Brain microvascular endothelial cell (primary cell): Measurements from ENCODE around the gene FSTL4.

Experiments
- DNase-seq: peaks from one replicate; pipeline ENCODE4 v3.0.0-alpha.2; 2020
- H3K27ac ChIP-seq: fragments of 250-450 bp; sonication (Bioruptor Pico); 2 replicates; pipeline ENCODE4 v1.5.1; 2020; ENCODE audit warnings: mild to moderate bottlenecking, moderate library complexity
- H3K27me3 ChIP-seq: fragments of 250-450 bp; sonication (Bioruptor Pico); replicated peaks from 2 replicates; pipeline ENCODE4 v1.5.1; 2020; ENCODE audit warnings: mild to moderate bottlenecking
- H3K36me3 ChIP-seq: fragments of 250-450 bp; sonication (Bioruptor Pico); replicated peaks from 2 replicates; pipeline ENCODE4 v1.5.1; 2020; ENCODE audit warnings: mild to moderate bottlenecking
- H3K4me3 ChIP-seq: 2 replicates; pipeline ENCODE4 v1.5.1; 2011; ENCODE audit warnings: low read depth, mild to moderate bottlenecking, control low read depth, low read length, moderate library complexity
- in situ Hi-C: cut with HindIII; loops from 2 replicates; pipeline ENCODE4 v1.10.0; 2017; ENCODE audit warnings: low sequenced_read_pairs, low pct_ligation_motif_present
- TF ChIP-seq, protein P1 (sequence below): IDR thresholded peaks from 2 replicates; pipeline ENCODE4 v1.5.1; 2011; ENCODE audit warnings: low read depth, mild to moderate bottlenecking, moderate library complexity, low read length, control low read depth, inconsistent platforms; ENCODE audit errors: missing control alignments

Gene FSTL4

DNA sequence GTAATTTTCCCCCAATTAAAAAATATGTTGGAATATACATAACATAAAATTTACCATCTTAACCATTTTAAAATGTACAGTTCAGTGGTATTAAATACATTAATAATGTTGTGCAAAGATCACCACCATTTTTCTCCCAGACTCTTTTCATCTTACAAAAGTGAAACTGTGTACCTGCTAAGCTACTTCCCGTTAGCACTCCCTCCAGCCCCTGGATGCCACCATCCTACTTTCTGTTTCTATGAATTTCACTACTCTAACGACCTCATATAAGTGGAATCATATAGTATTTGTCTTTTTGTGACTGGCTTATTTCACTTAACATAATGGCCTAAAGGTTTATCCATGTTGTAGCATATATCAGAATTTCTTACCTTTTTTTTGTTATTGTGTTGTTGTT, 447.6 kb downstream of the FSTL4 start:
- in situ Hi-C loops = no loop called here
- Histone ChIP-seq H3K27me3 (no peaks in the 10 kb centered on the region), H3K27ac (no peak overlapping the region), H3K4me3 (no peak overlapping the region), H3K36me3 (no peaks in the 10 kb centered on the region)
- TF ChIP-seq, protein P1, sequence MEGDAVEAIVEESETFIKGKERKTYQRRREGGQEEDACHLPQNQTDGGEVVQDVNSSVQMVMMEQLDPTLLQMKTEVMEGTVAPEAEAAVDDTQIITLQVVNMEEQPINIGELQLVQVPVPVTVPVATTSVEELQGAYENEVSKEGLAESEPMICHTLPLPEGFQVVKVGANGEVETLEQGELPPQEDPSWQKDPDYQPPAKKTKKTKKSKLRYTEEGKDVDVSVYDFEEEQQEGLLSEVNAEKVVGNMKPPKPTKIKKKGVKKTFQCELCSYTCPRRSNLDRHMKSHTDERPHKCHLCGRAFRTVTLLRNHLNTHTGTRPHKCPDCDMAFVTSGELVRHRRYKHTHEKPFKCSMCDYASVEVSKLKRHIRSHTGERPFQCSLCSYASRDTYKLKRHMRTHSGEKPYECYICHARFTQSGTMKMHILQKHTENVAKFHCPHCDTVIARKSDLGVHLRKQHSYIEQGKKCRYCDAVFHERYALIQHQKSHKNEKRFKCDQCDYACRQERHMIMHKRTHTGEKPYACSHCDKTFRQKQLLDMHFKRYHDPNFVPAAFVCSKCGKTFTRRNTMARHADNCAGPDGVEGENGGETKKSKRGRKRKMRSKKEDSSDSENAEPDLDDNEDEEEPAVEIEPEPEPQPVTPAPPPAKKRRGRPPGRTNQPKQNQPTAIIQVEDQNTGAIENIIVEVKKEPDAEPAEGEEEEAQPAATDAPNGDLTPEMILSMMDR = no peak
- no peak for DNase-seq

DNA sequence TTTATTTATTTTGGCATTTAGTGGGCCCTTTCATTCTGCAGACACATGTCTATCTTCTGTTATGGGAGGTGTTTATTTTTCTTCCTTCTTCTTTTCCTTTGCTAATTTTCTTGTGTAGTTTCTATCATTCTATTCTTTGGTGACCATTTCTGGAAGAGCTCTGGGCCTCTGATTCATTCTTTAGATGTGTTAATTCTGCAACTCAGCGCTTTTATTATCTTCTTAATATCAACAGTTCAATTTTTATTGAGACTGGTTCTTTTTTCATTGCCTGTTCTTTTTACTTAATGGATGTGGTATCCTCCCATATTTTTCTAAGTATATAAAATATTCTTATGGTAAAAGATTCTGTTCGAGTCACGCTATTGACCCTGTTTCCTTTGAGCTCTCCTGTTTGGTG, 448.5 kb downstream of the FSTL4 start:
- Histone ChIP-seq H3K27me3 (no peaks in the 10 kb centered on the region), H3K36me3 (no peaks in the 10 kb centered on the region), H3K27ac (no peak overlapping the region), H3K4me3 (no peak overlapping the region)
- TF ChIP-seq, protein P1 = no peak
- no peak for DNase-seq
- in situ Hi-C loops = no loop called here

DNA sequence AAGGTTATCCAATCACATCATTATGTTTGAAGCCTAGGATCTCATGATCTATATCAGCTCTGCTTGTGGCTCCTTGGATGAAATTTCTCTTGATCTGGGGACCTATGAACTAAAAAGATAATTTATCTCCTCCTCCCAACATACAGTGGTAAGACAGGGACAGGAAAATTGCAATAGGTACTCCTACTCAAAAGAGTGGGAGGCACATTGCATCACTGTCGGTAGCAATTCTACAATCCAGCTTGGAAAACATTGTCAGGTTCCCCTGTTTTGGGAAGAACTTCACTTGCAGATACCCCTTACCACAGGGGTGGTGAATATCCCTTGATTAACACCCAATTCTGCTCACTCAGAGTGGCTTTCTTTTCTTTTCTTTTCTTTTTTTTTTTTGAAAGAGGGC, 452.8 kb downstream of the FSTL4 start:
- H3K4me3 ChIP-seq = no peak overlapping the region
- no peak for DNase-seq
- no peaks in the 10 kb centered on the region for H3K36me3 ChIP-seq
- in situ Hi-C loops = no loop called here
- H3K27me3 ChIP-seq = no peaks in the 10 kb centered on the region
- H3K27ac ChIP-seq = no peak overlapping the region
- TF ChIP-seq, protein P1 = no peak

DNA sequence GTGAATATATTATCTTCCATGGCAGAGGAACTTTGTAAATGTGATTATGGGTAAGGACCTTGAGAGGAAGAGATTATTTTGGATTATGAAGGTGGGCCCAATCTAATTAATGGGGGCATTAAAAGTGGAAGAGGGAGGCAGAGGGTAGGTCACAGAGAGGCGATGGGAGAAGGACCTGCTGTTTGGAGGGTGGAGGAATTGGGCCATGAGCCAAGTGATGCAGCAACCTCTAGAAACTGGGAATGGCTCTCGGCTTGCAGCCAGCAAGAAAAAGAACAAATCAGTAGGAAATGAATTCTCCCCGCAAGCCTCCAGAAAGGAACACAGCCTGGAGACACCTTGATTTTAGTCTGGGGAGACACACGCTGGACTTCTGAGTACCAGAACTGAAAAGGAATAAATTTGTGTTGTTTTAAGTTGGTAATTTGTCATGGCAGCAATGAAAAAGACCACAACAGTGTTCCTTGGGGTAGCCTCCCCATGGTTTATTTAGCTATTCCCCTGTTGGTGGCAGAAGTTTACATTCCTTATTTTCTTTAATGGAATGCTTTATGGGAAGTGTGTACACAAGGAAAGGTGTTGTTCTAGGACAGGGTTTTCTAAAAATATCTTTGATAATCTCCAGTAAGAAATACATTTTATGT, 456.9 kb downstream of the FSTL4 start:
- TF ChIP-seq, protein P1 = no peak
- in situ Hi-C loops = no loop called here

DNA sequence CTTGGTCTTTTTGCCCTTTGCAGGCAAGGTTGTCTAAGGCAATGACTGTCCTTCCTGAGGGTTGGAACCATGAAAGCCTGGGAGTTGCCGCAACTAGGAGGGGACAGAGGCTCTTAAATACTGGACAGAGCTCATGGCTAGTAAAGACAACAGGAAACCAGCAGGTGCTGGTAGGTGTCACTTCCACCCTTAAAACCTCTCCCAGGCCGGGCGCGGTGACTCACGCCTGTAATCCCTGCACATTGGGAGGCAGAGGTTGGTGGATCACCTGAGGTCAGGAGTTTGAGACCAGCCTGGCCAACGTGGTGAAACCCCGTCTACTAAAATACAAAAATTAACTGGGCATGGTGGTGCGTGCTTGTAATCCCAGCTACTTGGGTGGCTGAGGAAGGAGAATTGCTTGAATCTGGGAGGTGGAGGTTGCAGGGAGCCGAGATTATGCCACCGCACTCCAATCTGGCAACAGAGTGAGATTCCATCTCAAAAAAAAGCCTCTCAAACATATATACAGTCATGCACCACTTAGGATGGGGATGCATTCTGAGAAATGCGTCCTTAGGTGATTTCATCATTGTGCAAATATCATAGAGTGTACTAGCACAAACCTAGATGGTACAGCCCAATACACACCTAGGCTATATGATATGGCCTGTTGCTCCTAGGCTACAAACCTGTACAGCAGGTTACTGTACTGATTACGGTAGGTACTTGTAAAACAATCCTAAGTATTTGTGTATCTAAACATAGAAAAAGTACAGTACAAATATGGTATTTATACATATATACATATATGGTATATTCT, 457.9 kb downstream of the FSTL4 start:
- TF ChIP-seq, protein P1 = no peak
- no peak for DNase-seq
- in situ Hi-C loops = no loop called here

More for the DNA sequence above, 456.9 kb downstream of the FSTL4 start:
- Histone ChIP-seq H3K36me3 (no peaks in the 10 kb centered on the region), H3K4me3 (no peak overlapping the region), H3K27ac (no peak overlapping the region), H3K27me3 (no peaks in the 10 kb centered on the region)
- DNase-seq = no peak

More for the DNA sequence above, 457.9 kb downstream of the FSTL4 start:
- no peak overlapping the region for H3K4me3 ChIP-seq
- no peak overlapping the region for H3K27ac ChIP-seq
- H3K36me3 ChIP-seq = no peaks in the 10 kb centered on the region
- no peaks in the 10 kb centered on the region for H3K27me3 ChIP-seq
